ENCODE data around the gene BCAS4.

The BCAS4 gene

DNA sequence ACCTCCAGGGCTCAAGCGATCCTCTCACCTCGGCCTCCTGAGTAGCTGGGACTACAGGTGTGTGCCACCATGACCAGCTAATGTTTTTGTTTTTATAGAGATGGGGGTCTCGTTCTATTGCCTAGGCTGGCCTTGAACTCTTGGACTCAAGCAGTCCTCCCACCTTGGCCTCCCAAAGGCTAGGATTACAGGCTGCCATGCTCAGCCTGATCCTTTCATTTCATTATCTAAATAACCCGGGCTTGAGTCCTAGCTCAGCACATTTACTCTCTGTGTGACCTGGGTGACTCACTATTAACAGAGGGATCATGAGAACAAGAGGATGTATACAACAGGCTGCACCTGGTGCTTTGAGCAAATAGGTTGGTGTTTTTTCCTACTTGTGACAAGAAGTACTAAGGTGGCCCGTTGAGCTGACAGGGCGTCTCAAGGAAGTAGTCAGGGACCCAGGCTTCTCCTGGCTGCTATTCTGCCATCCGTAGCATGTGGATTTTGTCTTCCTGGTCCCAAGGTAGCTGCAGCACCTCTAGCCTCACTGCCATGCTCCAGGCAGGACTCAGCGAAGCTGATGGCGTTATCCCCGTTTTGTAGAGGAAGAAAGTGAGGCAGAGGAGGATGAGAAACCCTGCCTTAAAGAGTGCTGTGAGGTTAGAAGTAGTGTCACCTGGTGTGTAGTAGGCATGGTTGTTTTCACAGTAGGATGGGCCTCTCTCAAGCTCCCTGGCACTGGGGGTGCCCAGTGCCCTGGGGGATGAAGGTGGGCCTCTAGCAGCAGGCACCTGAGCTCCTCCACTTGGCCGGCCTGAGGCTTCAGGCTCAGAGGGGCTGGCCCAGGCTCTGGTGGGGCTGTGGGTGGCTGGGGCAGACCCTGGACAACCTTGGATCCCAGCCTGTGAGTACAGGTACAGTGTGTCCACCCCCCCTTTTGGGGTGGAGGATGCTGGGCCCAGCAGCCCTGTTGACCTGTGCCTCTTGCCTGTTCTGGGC is 73.9 kb downstream of the BCAS4 start:
- Histone ChIP-seq H3K27me3 (no peaks in the 10 kb centered on the region), H3K36me3 (no peaks in the 10 kb centered on the region)
- TF ChIP-seq, protein P1, sequence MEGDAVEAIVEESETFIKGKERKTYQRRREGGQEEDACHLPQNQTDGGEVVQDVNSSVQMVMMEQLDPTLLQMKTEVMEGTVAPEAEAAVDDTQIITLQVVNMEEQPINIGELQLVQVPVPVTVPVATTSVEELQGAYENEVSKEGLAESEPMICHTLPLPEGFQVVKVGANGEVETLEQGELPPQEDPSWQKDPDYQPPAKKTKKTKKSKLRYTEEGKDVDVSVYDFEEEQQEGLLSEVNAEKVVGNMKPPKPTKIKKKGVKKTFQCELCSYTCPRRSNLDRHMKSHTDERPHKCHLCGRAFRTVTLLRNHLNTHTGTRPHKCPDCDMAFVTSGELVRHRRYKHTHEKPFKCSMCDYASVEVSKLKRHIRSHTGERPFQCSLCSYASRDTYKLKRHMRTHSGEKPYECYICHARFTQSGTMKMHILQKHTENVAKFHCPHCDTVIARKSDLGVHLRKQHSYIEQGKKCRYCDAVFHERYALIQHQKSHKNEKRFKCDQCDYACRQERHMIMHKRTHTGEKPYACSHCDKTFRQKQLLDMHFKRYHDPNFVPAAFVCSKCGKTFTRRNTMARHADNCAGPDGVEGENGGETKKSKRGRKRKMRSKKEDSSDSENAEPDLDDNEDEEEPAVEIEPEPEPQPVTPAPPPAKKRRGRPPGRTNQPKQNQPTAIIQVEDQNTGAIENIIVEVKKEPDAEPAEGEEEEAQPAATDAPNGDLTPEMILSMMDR (IDR thresholded peaks at IDR 0.05; ENCODE audit: low read depth, low read length), result no peak

DNA sequence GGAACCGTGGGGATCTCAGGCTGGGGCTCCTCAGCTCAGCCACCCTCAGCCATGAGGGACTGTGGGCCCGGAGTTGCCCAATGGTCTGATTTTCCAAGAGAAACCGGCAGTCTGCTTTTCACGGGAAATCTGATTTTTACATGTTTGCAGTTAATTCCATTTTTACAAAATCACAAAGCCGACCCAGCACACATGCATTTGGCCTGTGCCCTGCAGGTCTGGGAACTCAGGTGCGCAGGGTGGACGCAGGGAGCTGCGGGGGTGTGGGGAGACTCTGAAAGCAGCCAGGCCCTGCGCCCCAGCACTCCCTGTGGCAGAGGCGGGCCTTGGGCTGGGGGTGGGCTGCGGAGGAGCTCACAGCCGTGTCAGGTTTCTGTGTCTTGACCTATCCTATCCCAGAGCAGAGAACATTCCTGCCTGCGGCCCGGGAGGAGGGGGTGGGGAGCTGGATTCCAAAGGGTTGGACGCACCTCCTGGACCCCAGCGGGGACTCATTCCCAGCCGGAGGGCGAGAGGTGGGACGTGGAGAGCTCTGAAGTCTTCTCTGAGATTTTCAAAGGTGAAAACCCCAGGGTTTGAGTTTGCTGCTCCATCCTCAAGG is 75.8 kb downstream of the BCAS4 start:
- Histone ChIP-seq H3K4me1 (no peaks in the 10 kb centered on the region), H3K4me3 (ENCODE audit: low read depth, low read length) (no peak overlapping the region), H3K9me3 (no peaks in the 10 kb centered on the region), H3K36me3 (no peaks in the 10 kb centered on the region), H3K27me3 (no peaks in the 10 kb centered on the region)
- no peak for DNase-seq
- TF ChIP-seq, protein P1 (IDR thresholded peaks at IDR 0.05; ENCODE audit: low read depth, low read length), result no peak

More for the DNA sequence above, 73.9 kb downstream of the BCAS4 start:
- Histone ChIP-seq H3K4me3 (ENCODE audit: low read depth, low read length) (no peak overlapping the region), H3K4me1 (no peaks in the 10 kb centered on the region), H3K9me3 (no peaks in the 10 kb centered on the region)
- no peak for DNase-seq

DNA sequence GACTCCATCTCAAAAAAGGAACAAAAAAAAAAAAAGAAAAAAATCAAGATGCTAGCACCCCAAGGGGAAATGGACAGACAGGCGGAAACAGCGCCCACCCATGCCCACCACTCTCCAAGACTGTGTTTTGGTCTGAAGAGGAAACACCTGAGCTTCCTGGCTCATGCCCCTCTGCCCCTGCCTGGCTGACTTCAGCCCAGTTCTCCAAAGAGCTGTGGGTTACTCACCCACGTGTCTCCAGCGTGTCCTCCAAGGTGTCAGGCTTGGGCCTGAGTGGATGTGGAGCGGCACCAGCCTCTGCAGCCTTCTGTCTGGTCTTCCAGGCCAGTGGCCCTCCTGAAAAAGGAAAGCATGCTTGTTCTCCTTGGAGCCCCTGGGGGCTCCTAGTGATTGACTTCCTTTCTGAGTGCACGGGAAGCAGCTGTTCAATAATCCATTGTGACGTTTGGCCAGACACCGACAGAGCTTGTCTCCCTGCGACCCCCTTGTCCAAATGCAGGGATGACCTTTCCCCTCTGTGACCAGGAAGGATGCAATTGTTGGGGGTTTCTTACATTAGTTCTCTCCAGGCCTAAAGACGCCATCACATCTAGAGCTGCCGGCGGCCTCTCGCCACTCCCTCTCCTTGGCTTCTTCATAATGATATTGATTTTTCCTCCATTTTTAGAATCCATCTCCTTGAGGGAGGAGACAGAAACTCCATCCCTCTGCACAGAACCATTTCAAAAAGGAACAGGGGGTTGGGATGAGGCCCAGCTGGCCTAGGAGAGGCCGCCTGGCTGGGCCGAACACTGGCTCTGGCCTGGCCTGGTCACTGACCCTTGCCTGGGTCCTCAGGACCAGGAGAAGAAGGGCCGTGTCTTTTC is 77.9 kb downstream of the BCAS4 start:
- Histone ChIP-seq H3K9me3 (no peaks in the 10 kb centered on the region), H3K4me3 (ENCODE audit: low read depth, low read length) (no peak overlapping the region), H3K27me3 (no peaks in the 10 kb centered on the region), H3K36me3 (no peaks in the 10 kb centered on the region; the same call in 1 of the 2 replicates), H3K4me1 (no peaks in the 10 kb centered on the region)
- TF ChIP-seq, protein P1 (IDR thresholded peaks at IDR 0.05; ENCODE audit: low read depth, low read length), result no peak
- no peak for DNase-seq

DNA sequence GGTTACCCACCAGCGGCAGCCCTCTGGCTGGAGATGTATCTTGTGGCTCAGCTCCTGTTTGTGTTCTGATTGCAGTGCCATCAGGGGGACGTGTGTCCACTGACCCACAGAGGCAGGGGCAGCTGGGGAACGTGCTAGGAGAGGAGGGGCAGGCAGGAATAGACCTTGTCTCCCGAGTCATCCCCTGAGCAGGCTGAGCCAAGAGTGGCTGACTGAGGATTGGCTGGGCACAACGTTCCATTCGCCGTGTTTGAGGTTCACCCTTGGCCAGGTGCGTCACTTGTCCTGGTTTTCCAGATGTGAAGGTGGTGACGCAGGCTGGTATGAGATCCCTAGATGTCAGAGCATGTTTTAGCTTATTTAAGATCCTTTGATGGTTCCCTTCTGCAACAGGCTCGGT is 78.7 kb downstream of the BCAS4 start:
- H3K4me3 ChIP-seq (ENCODE audit: low read depth, low read length), result no peak overlapping the region
- no peaks in the 10 kb centered on the region; the same call in 1 of the 2 replicates for H3K36me3 ChIP-seq
- no peak for DNase-seq
- no peaks in the 10 kb centered on the region for H3K9me3 ChIP-seq
- no peaks in the 10 kb centered on the region for H3K4me1 ChIP-seq
- TF ChIP-seq, protein P1 (IDR thresholded peaks at IDR 0.05; ENCODE audit: low read depth, low read length), result no peak
- H3K27me3 ChIP-seq, result no peaks in the 10 kb centered on the region

DNA sequence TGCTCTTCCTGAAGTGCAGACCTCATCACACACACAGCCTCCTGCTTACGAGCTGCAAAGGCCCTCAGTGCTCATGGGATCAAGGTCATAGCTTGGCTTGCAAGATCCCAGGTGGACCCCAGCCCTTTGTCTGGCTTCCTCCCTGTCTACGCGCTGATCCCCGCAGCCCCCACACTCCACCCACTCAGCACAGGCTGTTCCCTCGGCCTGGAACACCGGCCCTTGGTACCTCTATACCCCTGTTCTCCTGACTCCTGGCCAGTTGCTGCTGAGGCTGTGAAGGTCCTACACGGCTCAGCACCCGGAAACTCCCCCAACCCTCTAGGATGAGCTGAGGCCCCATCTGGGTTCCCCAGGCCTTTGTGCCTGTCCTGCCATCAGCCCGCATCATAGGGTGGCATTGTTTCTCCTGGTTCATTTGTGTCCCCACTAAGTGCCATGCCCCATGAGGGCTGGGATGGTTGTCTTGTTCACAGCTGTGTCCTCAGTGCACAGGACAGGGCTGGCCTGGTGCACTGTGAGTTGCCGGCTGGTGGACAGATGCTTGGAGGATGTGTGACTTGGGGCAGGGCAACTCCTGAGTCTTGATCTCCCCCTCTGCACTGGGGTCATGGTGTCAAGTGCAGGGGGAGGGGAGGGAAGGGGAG is 79.4 kb downstream of the BCAS4 start:
- no peaks in the 10 kb centered on the region; the same call in 1 of the 2 replicates for H3K36me3 ChIP-seq
- TF ChIP-seq, protein P1 (IDR thresholded peaks at IDR 0.05; ENCODE audit: low read depth, low read length), result no peak

More for the DNA sequence above, 79.4 kb downstream of the BCAS4 start:
- no peak overlapping the region for H3K4me3 ChIP-seq (ENCODE audit: low read depth, low read length)
- H3K4me1 ChIP-seq, result no peaks in the 10 kb centered on the region
- no peak for DNase-seq
- H3K9me3 ChIP-seq, result no peaks in the 10 kb centered on the region
- H3K27me3 ChIP-seq, result no peaks in the 10 kb centered on the region
